ENCODE data around the gene PRRX1.
A peak's percentile ranks its signal among the peaks of the same experiment; 100 is the strongest.

DNA sequence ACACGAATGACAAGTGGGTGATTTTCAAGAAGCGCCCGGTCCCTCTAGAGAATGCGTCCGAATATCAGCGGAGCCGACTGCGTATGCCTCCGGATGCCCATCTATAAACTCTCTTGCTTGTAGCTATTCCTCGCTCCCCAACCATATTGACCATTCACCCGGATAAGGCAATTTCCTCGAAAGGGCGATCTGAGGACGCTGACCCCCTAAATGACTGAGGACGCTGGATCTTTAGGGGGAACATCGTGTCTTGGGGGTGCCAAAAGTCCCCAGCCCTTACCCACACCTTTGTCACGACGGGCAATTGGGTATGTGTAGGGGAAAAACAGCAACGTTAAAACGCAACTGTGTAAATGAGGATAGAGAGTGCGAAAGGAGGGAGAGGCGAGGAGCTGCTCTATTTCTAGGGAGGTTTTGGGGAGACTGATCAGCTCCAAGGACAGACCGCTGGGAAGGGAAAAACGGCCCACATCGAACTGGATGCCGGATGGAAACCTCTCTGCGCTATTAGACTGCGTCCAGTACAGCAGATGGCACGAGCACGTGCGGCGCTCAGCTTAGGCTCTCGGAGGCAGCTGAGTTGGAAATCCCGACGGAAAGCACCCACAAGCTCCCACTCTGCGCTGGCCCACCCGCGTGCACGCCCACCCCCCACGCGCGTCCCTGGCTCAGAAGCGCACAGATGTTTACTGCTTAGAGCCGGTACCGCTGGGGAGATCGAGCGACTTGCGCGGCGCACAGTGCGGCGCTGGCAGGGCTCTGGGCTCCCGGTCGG lies 2.9 kb upstream of the PRRX1 start:
- TF ChIP-seq YY1 (IDR thresholded peaks at IDR 0.05; ENCODE audit: insufficient read depth, insufficient read length) (no peak), SUZ12 (IDR thresholded peaks at IDR 0.05; ENCODE audit: extremely low read depth, insufficient read depth, insufficient read length) (peak; percentile 95), ZNF274 (IDR thresholded peaks at IDR 0.05; ENCODE audit: low read depth, low read length) (no peak)
